NCI-H226 (cell line): ENCODE results near the gene GPC6.
A peak's percentile ranks its signal among the peaks of the same experiment; 100 is the strongest.

Experiments used
- DNase-seq: peaks from one replicate; pipeline ENCODE4 v3.0.0-alpha.2; 2015

The GPC6 gene

GRCh38 chr13:94400874-94401273, 1174.3 kb downstream of the GPC6 start:
- no peak for DNase-seq

GRCh38 chr13:94408314-94409036, 1181.9 kb downstream of the GPC6 start:
- no peak for DNase-seq

- DNase-seq, result no peak
These were observed 1185.1 kb downstream of the GPC6 start for GRCh38 chr13:94411747-94412146.

GRCh38 chr13:94412870-94413597, 1186.4 kb downstream of the GPC6 start:
- no peak for DNase-seq

- no peak for DNase-seq
These were observed 1187.0 kb downstream of the GPC6 start for GRCh38 chr13:94413598-94413944.

GRCh38 chr13:94414141-94414540, 1187.5 kb downstream of the GPC6 start:
- no peak for DNase-seq

GRCh38 chr13:94414708-94415107, 1188.1 kb downstream of the GPC6 start:
- no peak for DNase-seq

GRCh38 chr13:94415500-94416237, 1189.1 kb downstream of the GPC6 start:
- DNase-seq, result no peak

- peak; percentile 38 for DNase-seq
These were observed 1190.0 kb downstream of the GPC6 start for GRCh38 chr13:94416454-94417080.

GRCh38 chr13:94417294-94417693, 1190.7 kb downstream of the GPC6 start:
- DNase-seq, result no peak

GRCh38 chr13:94419304-94419924, 1192.8 kb downstream of the GPC6 start:
- DNase-seq, result peak; percentile 20

GRCh38 chr13:94419925-94420305, 1193.3 kb downstream of the GPC6 start:
- DNase-seq, result no peak

GRCh38 chr13:94427313-94427953, 1200.8 kb downstream of the GPC6 start:
- DNase-seq, result no peak

GRCh38 chr13:94431574-94431973, 1205.0 kb downstream of the GPC6 start:
- DNase-seq, result no peak

- no peak for DNase-seq
These were observed 1205.4 kb downstream of the GPC6 start for GRCh38 chr13:94431987-94432386.

- DNase-seq, result no peak
These were observed 1206.7 kb downstream of the GPC6 start for GRCh38 chr13:94433055-94433961.

- DNase-seq, result no peak
These were observed 1209.1 kb downstream of the GPC6 start for GRCh38 chr13:94435604-94436226.

GRCh38 chr13:94444826-94445225, 1218.2 kb downstream of the GPC6 start:
- DNase-seq, result no peak

GRCh38 chr13:94454334-94454733, 1227.7 kb downstream of the GPC6 start:
- DNase-seq, result no peak

- peak; percentile 73 for DNase-seq
These were observed 1228.3 kb downstream of the GPC6 start for GRCh38 chr13:94454906-94455305.

GRCh38 chr13:94455414-94455813, 1228.8 kb downstream of the GPC6 start:
- DNase-seq, result no peak
